ENCODE data around the gene UGT1A1. TPM values are rescaled to one million over a fixed set of nuclear protein-coding genes. Genes with fewer than 3 reads are reported as not detected.
"Not testable (repeated sequence)": the region's sequence is repeated elsewhere in the genome, so short reads cannot be mapped to it uniquely, and the experiment has no call there.

Gene UGT1A1
- total and polyA plus RNA-seq, 2 donors (not counting 3 experiments of a cell fraction or from before 2014, with no cell fraction given) = not detected

GRCh38 chr2:233747283-233747544 lies 12.9 kb upstream of the UGT1A1 start:
- no peaks in the 10 kb centered on the region for H3K36me3 ChIP-seq (ENCODE audit: control insufficient read depth in 2 of 2, extremely low read depth in 1 of 2, insufficient read depth in 2 of 2, low read length in 2 of 2)
- BruUV-seq (replicated peaks) = no TSS peak
- no peaks in the 10 kb centered on the region for H3K4me1 ChIP-seq (ENCODE audit: control insufficient read depth, extremely low read depth, insufficient read depth, low read length)
- no peak overlapping the region for H3K9ac ChIP-seq (replicated peaks; ENCODE audit: extremely low read depth, insufficient read depth, low read length)
- no peaks in the 10 kb centered on the region for H4K20me1 ChIP-seq (replicated peaks; ENCODE audit: control insufficient read depth, extremely low read depth, insufficient read depth, low read length)
- dilution Hi-C loops (cut with MboI; ENCODE audit: extremely low pct_ligation_motif_present, low sequenced_read_pairs) = no loop called here
- H3K4me3 ChIP-seq (replicated peaks in 1 of 3; ENCODE audit: insufficient read depth in 1 of 3, low read depth in 1 of 3, low read length in 3 of 3) = no peak overlapping the region
- H3K27ac ChIP-seq (ENCODE audit: insufficient read depth, low read depth, low read length) = no peak overlapping the region
- ChIA-PET CTCF (no interaction called here), POLR2A (no interaction called here)
- H3K4me2 ChIP-seq (ENCODE audit: insufficient read depth, low read length) = no peak overlapping the region
- H3K9me3 ChIP-seq (replicated peaks; ENCODE audit: control insufficient read depth, insufficient read depth, low read length) = no peaks in the 10 kb centered on the region
- H3K9me1 ChIP-seq (replicated peaks; ENCODE audit: control insufficient read depth, extremely low read depth, insufficient read depth, low read length) = no peaks in the 10 kb centered on the region
- H3K27me3 ChIP-seq (ENCODE audit: control insufficient read depth in 2 of 2, insufficient read depth in 2 of 2, low read length in 2 of 2) = no peaks in the 10 kb centered on the region
- H2AFZ ChIP-seq (ENCODE audit: low read depth, low read length) = no peak overlapping the region
- intact Hi-C loops (cut with micrococcal nuclease) = no loop called here
- H3K79me2 ChIP-seq (ENCODE audit: control insufficient read depth, insufficient read depth, low read length) = no peaks in the 10 kb centered on the region
- no peak for TF ChIP-seq GATA2 (IDR thresholded peaks at IDR 0.05; ENCODE audit: insufficient read depth, insufficient read length, low read depth, low read length)
- TF ChIP-seq, protein P1, sequence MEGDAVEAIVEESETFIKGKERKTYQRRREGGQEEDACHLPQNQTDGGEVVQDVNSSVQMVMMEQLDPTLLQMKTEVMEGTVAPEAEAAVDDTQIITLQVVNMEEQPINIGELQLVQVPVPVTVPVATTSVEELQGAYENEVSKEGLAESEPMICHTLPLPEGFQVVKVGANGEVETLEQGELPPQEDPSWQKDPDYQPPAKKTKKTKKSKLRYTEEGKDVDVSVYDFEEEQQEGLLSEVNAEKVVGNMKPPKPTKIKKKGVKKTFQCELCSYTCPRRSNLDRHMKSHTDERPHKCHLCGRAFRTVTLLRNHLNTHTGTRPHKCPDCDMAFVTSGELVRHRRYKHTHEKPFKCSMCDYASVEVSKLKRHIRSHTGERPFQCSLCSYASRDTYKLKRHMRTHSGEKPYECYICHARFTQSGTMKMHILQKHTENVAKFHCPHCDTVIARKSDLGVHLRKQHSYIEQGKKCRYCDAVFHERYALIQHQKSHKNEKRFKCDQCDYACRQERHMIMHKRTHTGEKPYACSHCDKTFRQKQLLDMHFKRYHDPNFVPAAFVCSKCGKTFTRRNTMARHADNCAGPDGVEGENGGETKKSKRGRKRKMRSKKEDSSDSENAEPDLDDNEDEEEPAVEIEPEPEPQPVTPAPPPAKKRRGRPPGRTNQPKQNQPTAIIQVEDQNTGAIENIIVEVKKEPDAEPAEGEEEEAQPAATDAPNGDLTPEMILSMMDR (IDR thresholded peaks at IDR 0.05; ENCODE audit: extremely low read depth in 1 of 2, insufficient read depth in 1 of 2, low read depth in 1 of 2, low read length in 2 of 2) = no peak
- TF ChIP-seq POLR2A (IDR thresholded peaks at IDR 0.05; ENCODE audit: low read depth, low read length) = no peak
- no peak for TF ChIP-seq FOS (IDR thresholded peaks at IDR 0.05; ENCODE audit: borderline replicate concordance, insufficient read depth, low read length)
- no peak for TF ChIP-seq JUN (IDR thresholded peaks at IDR 0.05; ENCODE audit: borderline replicate concordance, insufficient read depth, insufficient read length, low read depth)
- TF ChIP-seq EZH2 (IDR thresholded peaks at IDR 0.05; ENCODE audit: borderline replicate concordance, low read depth, low read length, severe bottlenecking) = no peak
- no peak for TF ChIP-seq POLR2AphosphoS5 (IDR thresholded peaks at IDR 0.05; ENCODE audit: insufficient read depth, low read depth, low read length)
- no peak for TF ChIP-seq MAX (IDR thresholded peaks at IDR 0.05; ENCODE audit: insufficient read depth, insufficient read length)
- TF ChIP-seq MYC (IDR thresholded peaks at IDR 0.05; ENCODE audit: low read depth, low read length) = no peak
- FAIRE-seq (no peak), DNase-seq (ENCODE audit: low read depth, low spot score) (no peak)

GRCh38 chr2:233750689-233751088 lies 9.4 kb upstream of the UGT1A1 start:
- H3K4me1 ChIP-seq (ENCODE audit: control insufficient read depth, extremely low read depth, insufficient read depth, low read length); H3K9me1 ChIP-seq (replicated peaks; ENCODE audit: control insufficient read depth, extremely low read depth, insufficient read depth, low read length); CTCF ChIA-PET; H3K9ac ChIP-seq (replicated peaks; ENCODE audit: extremely low read depth, insufficient read depth, low read length); intact Hi-C loops (cut with micrococcal nuclease); H3K9me3 ChIP-seq (replicated peaks; ENCODE audit: control insufficient read depth, insufficient read depth, low read length); DNase-seq (ENCODE audit: low read depth, low spot score); H3K4me2 ChIP-seq (ENCODE audit: insufficient read depth, low read length); FAIRE-seq; BruUV-seq (replicated peaks); H3K27ac ChIP-seq (ENCODE audit: insufficient read depth, low read depth, low read length); dilution Hi-C loops (cut with MboI; ENCODE audit: extremely low pct_ligation_motif_present, low sequenced_read_pairs); POLR2A ChIA-PET; H3K4me3 ChIP-seq (replicated peaks in 1 of 3; ENCODE audit: insufficient read depth in 1 of 3, low read depth in 1 of 3, low read length in 3 of 3); H3K79me2 ChIP-seq (ENCODE audit: control insufficient read depth, insufficient read depth, low read length); H3K36me3 ChIP-seq (ENCODE audit: control insufficient read depth in 2 of 2, extremely low read depth in 1 of 2, insufficient read depth in 2 of 2, low read length in 2 of 2); H4K20me1 ChIP-seq (replicated peaks; ENCODE audit: control insufficient read depth, extremely low read depth, insufficient read depth, low read length); H2AFZ ChIP-seq (ENCODE audit: low read depth, low read length); H3K27me3 ChIP-seq (ENCODE audit: control insufficient read depth in 2 of 2, insufficient read depth in 2 of 2, low read length in 2 of 2): not testable (repeated sequence)

GRCh38 chr2:233751212-233752009 lies 8.7 kb upstream of the UGT1A1 start:
- intact Hi-C loops (cut with micrococcal nuclease); DNase-seq (ENCODE audit: low read depth, low spot score); BruUV-seq (replicated peaks); H3K4me3 ChIP-seq (replicated peaks in 1 of 3; ENCODE audit: insufficient read depth in 1 of 3, low read depth in 1 of 3, low read length in 3 of 3); H3K9me1 ChIP-seq (replicated peaks; ENCODE audit: control insufficient read depth, extremely low read depth, insufficient read depth, low read length); H3K9me3 ChIP-seq (replicated peaks; ENCODE audit: control insufficient read depth, insufficient read depth, low read length); H3K36me3 ChIP-seq (ENCODE audit: control insufficient read depth in 2 of 2, extremely low read depth in 1 of 2, insufficient read depth in 2 of 2, low read length in 2 of 2); H3K4me1 ChIP-seq (ENCODE audit: control insufficient read depth, extremely low read depth, insufficient read depth, low read length); H3K27me3 ChIP-seq (ENCODE audit: control insufficient read depth in 2 of 2, insufficient read depth in 2 of 2, low read length in 2 of 2); H3K4me2 ChIP-seq (ENCODE audit: insufficient read depth, low read length); CTCF ChIA-PET; H4K20me1 ChIP-seq (replicated peaks; ENCODE audit: control insufficient read depth, extremely low read depth, insufficient read depth, low read length); H3K27ac ChIP-seq (ENCODE audit: insufficient read depth, low read depth, low read length); H2AFZ ChIP-seq (ENCODE audit: low read depth, low read length); dilution Hi-C loops (cut with MboI; ENCODE audit: extremely low pct_ligation_motif_present, low sequenced_read_pairs); H3K9ac ChIP-seq (replicated peaks; ENCODE audit: extremely low read depth, insufficient read depth, low read length); FAIRE-seq; POLR2A ChIA-PET; H3K79me2 ChIP-seq (ENCODE audit: control insufficient read depth, insufficient read depth, low read length): not testable (repeated sequence)

Data from endothelial cell of umbilical vein (primary cell).